Hepatocyte (in vitro differentiated cells): Measurements from ENCODE around the gene PDE7B. TPM values are rescaled to one million over a fixed set of nuclear protein-coding genes. Genes with fewer than 3 reads are reported as not detected.

Experiments used
- DNase-seq: peaks from one replicate; pipeline ENCODE4 v3.0.0-alpha.2; 2016; ENCODE audit warnings: low spot score
- H2AFZ ChIP-seq: fragments of 200-600 bp; sonication (generic); 2 replicates; pipeline ENCODE4 v1.6.0; 2016; ENCODE audit warnings: antibody characterized with exemption, mild to moderate bottlenecking
- H3K27ac ChIP-seq: fragments of 200-600 bp; sonication (generic); 2 replicates; pipeline ENCODE4 v1.5.1; 2016; ENCODE audit warnings: mild to moderate bottlenecking
- H3K27me3 ChIP-seq: fragments of 200-600 bp; sonication (generic); 2 replicates; pipeline ENCODE4 v1.6.1; 2016
- H3K36me3 ChIP-seq: fragments of 200-600 bp; sonication (generic); replicated peaks from 2 replicates; pipeline ENCODE4 v1.5.1; 2016; ENCODE audit warnings: low read depth; ENCODE audit not compliant: insufficient read depth
- H3K4me1 ChIP-seq: fragments of 200-600 bp; sonication (generic); 2 replicates; pipeline ENCODE4 v1.5.1; 2016; ENCODE audit warnings: mild to moderate bottlenecking, moderate library complexity; ENCODE audit not compliant: insufficient read depth
- H3K4me2 ChIP-seq: fragments of 200-600 bp; sonication (generic); 2 replicates; pipeline ENCODE4 v1.6.0; 2016
- H3K4me3 ChIP-seq: fragments of 200-600 bp; sonication (generic); 2 replicates; pipeline ENCODE4 v1.5.1; 2016; ENCODE audit warnings: mild to moderate bottlenecking
- H3K79me2 ChIP-seq: fragments of 200-600 bp; sonication (generic); 2 replicates; pipeline ENCODE4 v1.6.0; 2017; ENCODE audit warnings: mild to moderate bottlenecking
- H3K9me2 ChIP-seq: fragments of 200-600 bp; sonication (generic); replicated peaks from 2 replicates; pipeline ENCODE4 v1.6.0; 2017; ENCODE audit warnings: mild to moderate bottlenecking; ENCODE audit not compliant: insufficient read depth
- H3K9me3 ChIP-seq: fragments of 200-600 bp; sonication (generic); 2 replicates; pipeline ENCODE4 v1.5.1; 2016; ENCODE audit warnings: low read depth, mild to moderate bottlenecking
- H4K20me1 ChIP-seq: fragments of 200-600 bp; sonication (generic); 2 replicates; pipeline ENCODE4 v1.6.0; 2016; ENCODE audit warnings: mild to moderate bottlenecking; ENCODE audit not compliant: insufficient read depth, poor library complexity, severe bottlenecking
- EZH2 ChIP-seq: fragments of 200-600 bp; sonication (generic); IDR thresholded peaks from 2 replicates; pipeline ENCODE4 v1.6.1; 2016; ENCODE audit warnings: antibody characterized with exemption, mild to moderate bottlenecking, borderline replicate concordance
- EZH2phosphoT487 ChIP-seq: fragments of 200-600 bp; sonication (generic); IDR thresholded peaks from one replicate; pipeline ENCODE4 v1.6.1; 2018; ENCODE audit warnings: antibody characterized with exemption, mild to moderate bottlenecking, low read depth, moderate library complexity; ENCODE audit not compliant: unreplicated experiment, severe bottlenecking
- WGBS: methylation state at CpG from one replicate; pipeline ENCODE4 v1.1.6; 2016; ENCODE audit warnings: low lambda C conversion rate; ENCODE audit errors: missing lambda C conversion rate; 5-methylcytosine and 5-hydroxymethylcytosine counted together
- polyA plus RNA-seq: library from polyadenylated mRNA; unstranded; fragments of >200 nt; fragmentation: Nextera tagmentation; extraction: Ambion mirVana; gene quantifications from 2 replicates; pipeline ENCODE4 v1.2.1, GENCODE V29; 2016
- total RNA-seq: library from RNA; depleted of rRNA; stranded (reverse); fragments of >200 nt; gene quantifications from 2 replicates; pipeline ENCODE4 v1.2.3, GENCODE V29; 2014
- TF ChIP-seq, protein P1 (sequence below): fragments of 200-600 bp; sonication (generic); IDR thresholded peaks from 2 replicates; pipeline ENCODE4 v1.5.1; 2016; ENCODE audit warnings: antibody characterized with exemption, mild to moderate bottlenecking; ENCODE audit not compliant: poor library complexity

Gene PDE7B
- total and polyA plus RNA-seq, 2 experiments from 2014 or later: 3.4 to 7.2 TPM

GRCh38 chr6:135950669-135951068 lies 99.2 kb downstream of the PDE7B start:
- WGBS: 92% methylated on average over 7 of the region's 7 CpGs

GRCh38 chr6:135951169-135951568 lies 99.7 kb downstream of the PDE7B start:
- 100% methylated on average over 1 of the region's 1 CpG for WGBS
- TF ChIP-seq, protein P1, sequence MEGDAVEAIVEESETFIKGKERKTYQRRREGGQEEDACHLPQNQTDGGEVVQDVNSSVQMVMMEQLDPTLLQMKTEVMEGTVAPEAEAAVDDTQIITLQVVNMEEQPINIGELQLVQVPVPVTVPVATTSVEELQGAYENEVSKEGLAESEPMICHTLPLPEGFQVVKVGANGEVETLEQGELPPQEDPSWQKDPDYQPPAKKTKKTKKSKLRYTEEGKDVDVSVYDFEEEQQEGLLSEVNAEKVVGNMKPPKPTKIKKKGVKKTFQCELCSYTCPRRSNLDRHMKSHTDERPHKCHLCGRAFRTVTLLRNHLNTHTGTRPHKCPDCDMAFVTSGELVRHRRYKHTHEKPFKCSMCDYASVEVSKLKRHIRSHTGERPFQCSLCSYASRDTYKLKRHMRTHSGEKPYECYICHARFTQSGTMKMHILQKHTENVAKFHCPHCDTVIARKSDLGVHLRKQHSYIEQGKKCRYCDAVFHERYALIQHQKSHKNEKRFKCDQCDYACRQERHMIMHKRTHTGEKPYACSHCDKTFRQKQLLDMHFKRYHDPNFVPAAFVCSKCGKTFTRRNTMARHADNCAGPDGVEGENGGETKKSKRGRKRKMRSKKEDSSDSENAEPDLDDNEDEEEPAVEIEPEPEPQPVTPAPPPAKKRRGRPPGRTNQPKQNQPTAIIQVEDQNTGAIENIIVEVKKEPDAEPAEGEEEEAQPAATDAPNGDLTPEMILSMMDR: no peak
- TF ChIP-seq EZH2 (no peak), EZH2phosphoT487 (no peak)
- DNase-seq: no peak
- Histone ChIP-seq H3K79me2 (no peaks in the 10 kb centered on the region), H3K4me2 (no peak overlapping the region), H3K27me3 (no peaks in the 10 kb centered on the region), H2AFZ (no peak overlapping the region), H3K4me1 (no peaks in the 10 kb centered on the region), H3K27ac (no peak overlapping the region), H3K4me3 (no peak overlapping the region), H3K9me3 (no peaks in the 10 kb centered on the region), H4K20me1 (no peaks in the 10 kb centered on the region), H3K36me3 (no peaks in the 10 kb centered on the region), H3K9me2 (peaks cover 4% of the 10 kb centered on the region)

More at GRCh38 chr6:135950669-135951068, 99.2 kb downstream of the PDE7B start:
- H3K79me2 ChIP-seq: no peaks in the 10 kb centered on the region
- TF ChIP-seq EZH2: no peak
- TF ChIP-seq, protein P1: no peak
- no peak for TF ChIP-seq EZH2phosphoT487
- no peaks in the 10 kb centered on the region for H4K20me1 ChIP-seq
- no peaks in the 10 kb centered on the region for H3K4me1 ChIP-seq
- DNase-seq: no peak
- peaks cover 4% of the 10 kb centered on the region for H3K9me2 ChIP-seq
- H2AFZ ChIP-seq: no peak overlapping the region
- no peak overlapping the region for H3K4me2 ChIP-seq
- H3K9me3 ChIP-seq: no peaks in the 10 kb centered on the region
- no peaks in the 10 kb centered on the region for H3K36me3 ChIP-seq
- no peaks in the 10 kb centered on the region for H3K27me3 ChIP-seq
- H3K27ac ChIP-seq: no peak overlapping the region
- H3K4me3 ChIP-seq: no peak overlapping the region

DNA sequence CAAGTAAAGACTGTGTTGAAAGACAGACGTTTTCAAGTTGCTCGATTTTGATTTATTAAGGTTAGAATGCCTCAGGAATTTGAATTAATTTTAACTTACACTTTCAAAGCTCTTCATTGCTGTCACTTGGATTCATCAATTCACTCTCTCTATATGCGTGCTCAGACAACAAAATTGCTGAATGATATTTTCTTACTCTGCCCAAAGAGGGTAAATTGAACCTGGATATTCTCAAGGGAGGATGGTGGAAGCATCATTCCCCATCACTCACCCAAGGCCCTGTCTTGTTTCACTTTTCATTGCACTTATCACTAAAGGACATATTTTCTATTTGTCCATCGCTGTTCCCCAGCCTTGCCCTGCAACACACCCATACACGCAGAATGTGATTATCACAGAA lies 102.3 kb downstream of the PDE7B start:
- Histone ChIP-seq H3K79me2 (no peaks in the 10 kb centered on the region), H3K36me3 (no peaks in the 10 kb centered on the region)

More for the DNA sequence above, 102.3 kb downstream of the PDE7B start:
- TF ChIP-seq EZH2 (no peak), EZH2phosphoT487 (no peak)
- TF ChIP-seq, protein P1: no peak
- WGBS: 89% methylated on average over 5 of the region's 5 CpGs
- peaks cover 4% of the 10 kb centered on the region for H3K9me2 ChIP-seq
- no peaks in the 10 kb centered on the region for H3K4me1 ChIP-seq
- no peak overlapping the region for H3K4me2 ChIP-seq
- H3K9me3 ChIP-seq: no peaks in the 10 kb centered on the region
- no peak overlapping the region for H3K4me3 ChIP-seq
- no peak overlapping the region for H3K27ac ChIP-seq
- no peak overlapping the region for H2AFZ ChIP-seq
- H3K27me3 ChIP-seq: no peaks in the 10 kb centered on the region
- no peaks in the 10 kb centered on the region for H4K20me1 ChIP-seq
- no peak for DNase-seq
